ENCODE data around the gene CNNM1.
A peak's percentile ranks its signal among the peaks of the same experiment; 100 is the strongest.

The CNNM1 gene

DNA sequence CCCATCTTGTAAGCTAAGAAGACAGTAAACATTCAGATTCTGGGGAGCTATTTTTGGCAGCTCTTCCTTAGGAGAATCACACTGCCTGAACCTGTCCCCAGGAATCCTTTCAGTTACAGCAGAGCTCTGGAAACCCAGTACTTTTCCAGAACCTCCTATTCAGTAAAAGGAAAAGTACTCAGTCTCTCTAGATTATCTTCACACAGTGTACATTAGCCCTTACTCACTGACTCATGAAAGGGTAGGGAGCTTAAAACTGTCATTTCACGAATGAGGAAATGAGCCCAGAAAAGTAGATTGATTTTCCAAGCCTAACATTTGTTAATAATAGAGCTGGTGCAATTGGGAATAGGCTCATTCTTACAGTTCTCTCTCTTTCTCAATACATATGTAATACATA is 3.9 kb upstream of the CNNM1 start:
- TF ChIP-seq, protein P1, sequence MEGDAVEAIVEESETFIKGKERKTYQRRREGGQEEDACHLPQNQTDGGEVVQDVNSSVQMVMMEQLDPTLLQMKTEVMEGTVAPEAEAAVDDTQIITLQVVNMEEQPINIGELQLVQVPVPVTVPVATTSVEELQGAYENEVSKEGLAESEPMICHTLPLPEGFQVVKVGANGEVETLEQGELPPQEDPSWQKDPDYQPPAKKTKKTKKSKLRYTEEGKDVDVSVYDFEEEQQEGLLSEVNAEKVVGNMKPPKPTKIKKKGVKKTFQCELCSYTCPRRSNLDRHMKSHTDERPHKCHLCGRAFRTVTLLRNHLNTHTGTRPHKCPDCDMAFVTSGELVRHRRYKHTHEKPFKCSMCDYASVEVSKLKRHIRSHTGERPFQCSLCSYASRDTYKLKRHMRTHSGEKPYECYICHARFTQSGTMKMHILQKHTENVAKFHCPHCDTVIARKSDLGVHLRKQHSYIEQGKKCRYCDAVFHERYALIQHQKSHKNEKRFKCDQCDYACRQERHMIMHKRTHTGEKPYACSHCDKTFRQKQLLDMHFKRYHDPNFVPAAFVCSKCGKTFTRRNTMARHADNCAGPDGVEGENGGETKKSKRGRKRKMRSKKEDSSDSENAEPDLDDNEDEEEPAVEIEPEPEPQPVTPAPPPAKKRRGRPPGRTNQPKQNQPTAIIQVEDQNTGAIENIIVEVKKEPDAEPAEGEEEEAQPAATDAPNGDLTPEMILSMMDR (IDR thresholded peaks at IDR 0.05), result no peak
- TF ChIP-seq ZFX (IDR thresholded peaks at IDR 0.05; ENCODE audit: borderline replicate concordance), result no peak
- no peak overlapping the region for H3K27ac ChIP-seq

DNA sequence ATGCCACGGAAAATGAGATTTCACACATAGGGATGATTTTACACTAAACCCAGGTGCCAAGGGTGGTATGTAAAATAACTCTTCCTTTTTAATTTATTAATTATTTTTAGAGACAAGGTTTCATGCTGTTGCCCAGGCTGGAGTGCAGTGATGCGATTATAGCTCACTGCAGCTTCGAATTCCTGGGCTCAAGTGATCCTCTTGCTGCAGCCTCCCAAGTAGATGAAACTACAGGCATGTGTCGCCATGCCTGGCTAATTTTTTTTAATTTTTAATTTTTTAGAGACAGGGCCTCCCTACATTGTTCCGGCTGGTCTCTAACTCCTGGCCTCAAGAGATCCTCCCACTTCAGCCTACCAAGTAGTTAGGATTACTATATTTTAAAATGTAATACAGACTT is 2.3 kb upstream of the CNNM1 start:
- no peak for TF ChIP-seq ZFX (IDR thresholded peaks at IDR 0.05; ENCODE audit: borderline replicate concordance)
- TF ChIP-seq, protein P1 (IDR thresholded peaks at IDR 0.05), result no peak
- H3K27ac ChIP-seq, result no peak overlapping the region

DNA sequence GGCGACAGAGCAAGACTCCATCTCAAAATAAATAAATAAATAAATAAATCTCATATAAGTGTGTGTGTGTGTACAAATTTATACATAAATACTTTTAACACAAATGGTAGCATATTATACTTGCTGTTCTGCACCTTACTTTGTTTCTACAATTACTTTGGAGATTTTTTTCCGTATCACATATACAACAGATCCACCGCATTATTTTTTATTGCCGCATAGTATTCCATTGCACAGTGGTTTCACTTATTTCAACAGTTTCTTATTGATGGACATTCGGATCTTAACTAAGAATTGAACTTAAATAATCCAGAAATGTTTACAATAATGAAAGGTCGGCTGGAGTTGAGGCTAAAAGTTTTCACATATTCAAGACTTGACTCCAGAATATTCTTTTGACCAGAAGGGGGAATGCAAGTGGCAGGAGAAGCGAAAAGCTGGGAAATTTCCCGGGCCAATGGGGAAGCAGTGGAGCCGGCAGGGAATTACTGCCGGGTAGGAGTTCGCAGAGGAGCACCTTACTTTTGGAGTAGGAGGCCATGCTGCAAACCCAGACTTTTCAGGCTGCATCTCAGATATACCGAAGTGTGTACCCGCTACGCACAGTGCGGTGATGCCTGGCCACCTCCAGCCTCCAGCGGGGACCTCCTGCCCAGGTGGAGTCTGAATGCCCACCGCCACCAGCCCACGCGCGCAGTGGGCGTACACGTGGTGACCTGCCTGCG is 415 bp upstream of the CNNM1 start:
- TF ChIP-seq, protein P1 (IDR thresholded peaks at IDR 0.05), result no peak
- TF ChIP-seq ZFX (IDR thresholded peaks at IDR 0.05; ENCODE audit: borderline replicate concordance), result no peak
- H3K27ac ChIP-seq, result peak overlapping the region; percentile 56

DNA sequence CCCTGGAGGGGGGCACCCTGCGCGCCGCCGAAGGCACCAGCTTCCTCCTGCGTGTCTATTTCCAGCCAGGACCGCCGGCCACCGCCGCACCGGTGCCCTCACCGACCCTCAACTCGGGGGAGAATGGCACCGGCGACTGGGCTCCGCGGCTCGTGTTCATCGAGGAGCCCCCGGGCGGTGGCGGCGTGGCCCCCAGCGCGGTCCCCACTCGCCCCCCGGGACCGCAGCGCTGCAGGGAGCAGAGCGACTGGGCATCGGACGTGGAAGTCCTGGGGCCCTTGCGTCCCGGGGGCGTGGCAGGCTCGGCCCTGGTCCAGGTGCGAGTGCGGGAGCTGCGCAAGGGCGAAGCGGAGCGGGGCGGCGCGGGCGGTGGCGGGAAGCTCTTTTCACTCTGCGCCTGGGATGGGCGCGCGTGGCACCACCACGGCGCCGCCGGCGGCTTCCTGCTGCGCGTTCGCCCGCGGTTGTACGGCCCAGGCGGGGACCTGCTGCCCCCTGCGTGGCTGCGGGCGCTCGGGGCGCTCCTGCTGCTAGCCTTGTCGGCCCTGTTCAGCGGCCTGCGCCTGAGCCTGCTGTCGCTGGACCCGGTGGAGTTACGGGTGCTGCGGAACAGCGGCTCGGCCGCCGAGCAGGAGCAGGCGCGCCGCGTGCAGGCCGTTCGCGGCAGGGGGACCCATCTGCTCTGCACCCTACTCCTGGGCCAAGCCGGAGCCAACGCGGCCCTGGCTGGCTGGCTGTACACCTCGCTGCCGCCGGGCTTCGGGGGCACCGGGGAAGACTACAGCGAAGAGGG is 594 bp downstream of the CNNM1 start:
- H3K27ac ChIP-seq, result peak overlapping the region; percentile 56
- TF ChIP-seq, protein P1 (IDR thresholded peaks at IDR 0.05), result 0 out of 2 replicates have a peak, but pooled peaks have one; percentile 10
- TF ChIP-seq ZFX (IDR thresholded peaks at IDR 0.05; ENCODE audit: borderline replicate concordance), result no peak

DNA sequence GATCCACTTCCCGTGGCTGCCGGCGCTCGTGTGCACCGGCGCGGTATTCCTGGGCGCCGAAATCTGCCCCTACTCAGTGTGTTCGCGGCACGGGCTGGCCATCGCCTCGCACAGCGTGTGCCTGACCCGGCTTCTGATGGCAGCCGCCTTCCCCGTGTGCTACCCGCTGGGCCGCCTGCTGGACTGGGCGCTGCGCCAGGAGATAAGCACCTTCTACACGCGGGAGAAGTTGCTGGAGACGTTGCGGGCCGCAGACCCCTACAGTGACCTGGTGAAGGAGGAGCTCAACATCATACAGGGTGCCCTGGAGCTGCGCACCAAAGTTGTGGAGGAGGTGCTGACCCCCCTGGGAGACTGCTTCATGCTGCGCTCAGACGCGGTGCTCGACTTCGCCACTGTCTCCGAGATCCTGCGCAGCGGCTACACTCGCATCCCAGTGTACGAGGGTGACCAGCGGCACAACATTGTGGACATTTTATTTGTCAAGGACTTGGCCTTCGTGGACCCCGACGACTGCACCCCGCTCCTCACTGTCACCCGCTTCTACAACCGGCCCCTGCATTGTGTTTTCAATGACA is 1.3 kb downstream of the CNNM1 start:
- H3K27ac ChIP-seq, result peak overlapping the region; percentile 56
- TF ChIP-seq, protein P1 (IDR thresholded peaks at IDR 0.05), result no peak
- no peak for TF ChIP-seq ZFX (IDR thresholded peaks at IDR 0.05; ENCODE audit: borderline replicate concordance)

DNA sequence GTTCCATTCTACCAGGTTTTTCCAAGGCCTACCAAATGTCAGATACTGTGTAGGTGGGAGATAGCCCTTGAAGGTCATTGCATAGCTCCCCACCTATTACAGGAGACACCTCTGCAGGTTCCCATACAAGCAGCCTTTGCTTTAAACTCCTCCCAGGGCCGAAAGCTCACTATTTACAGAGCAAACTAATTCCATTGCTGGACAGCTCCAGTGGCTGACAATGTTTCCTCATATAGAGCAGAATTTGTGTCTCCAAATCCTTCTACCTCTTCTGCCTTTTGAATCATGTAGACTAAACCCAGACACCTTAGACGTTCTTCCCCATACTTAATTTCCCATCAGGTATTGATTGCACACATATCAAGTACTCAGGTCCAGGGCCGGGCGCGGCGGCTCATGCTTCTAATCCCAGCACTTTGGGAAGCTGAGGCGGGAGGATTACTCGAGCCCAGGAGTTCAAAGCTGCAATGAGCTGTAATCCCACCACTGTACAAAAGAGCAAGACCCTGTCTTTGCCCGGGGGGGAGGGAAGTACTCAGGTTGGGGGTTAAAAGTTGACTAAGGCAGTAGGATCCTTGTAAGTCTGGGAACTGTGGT is 2.1 kb downstream of the CNNM1 start:
- H3K27ac ChIP-seq, result no peak overlapping the region
- TF ChIP-seq, protein P1 (IDR thresholded peaks at IDR 0.05), result no peak
- no peak for TF ChIP-seq ZFX (IDR thresholded peaks at IDR 0.05; ENCODE audit: borderline replicate concordance)
